ENCODE measurements around the gene ENKUR. TPM values are rescaled to one million over a fixed set of nuclear protein-coding genes. Genes with fewer than 3 reads are reported as not detected.
"Not testable (repeated sequence)": the region's sequence is repeated elsewhere in the genome, so short reads cannot be mapped to it uniquely, and the experiment has no call there.

Gene ENKUR
- total and polyA plus RNA-seq, 4 donors, result 0.08 to 0.15 (median 0.13) TPM

GRCh38 chr10:24969841-24970281, 46.1 kb downstream of the ENKUR start:
- no peaks in the 10 kb centered on the region for H3K27me3 ChIP-seq (ENCODE audit: control insufficient read depth in 4 of 4, insufficient read depth in 4 of 4, low read length in 3 of 4)
- no peaks in the 10 kb centered on the region for H3K4me1 ChIP-seq (ENCODE audit: control insufficient read depth in 4 of 4, insufficient read depth in 4 of 4, low read length in 3 of 4)
- TF ChIP-seq REST (IDR thresholded peaks at IDR 0.05), result no peak
- TF ChIP-seq GABPA (IDR thresholded peaks at IDR 0.05 in 1 of 2, conservative IDR thresholded peaks at IDR 0.05 in 1 of 2), result no peak
- no peak for TF ChIP-seq YY1 (IDR thresholded peaks at IDR 0.05)
- no peak for TF ChIP-seq ATF3 (IDR thresholded peaks at IDR 0.05)
- no peak for TF ChIP-seq HNF4A (conservative IDR thresholded peaks at IDR 0.05)
- no peak for TF ChIP-seq SP1 (IDR thresholded peaks at IDR 0.05)
- no peak for TF ChIP-seq RAD21 (IDR thresholded peaks at IDR 0.05)
- TF ChIP-seq, protein P1, sequence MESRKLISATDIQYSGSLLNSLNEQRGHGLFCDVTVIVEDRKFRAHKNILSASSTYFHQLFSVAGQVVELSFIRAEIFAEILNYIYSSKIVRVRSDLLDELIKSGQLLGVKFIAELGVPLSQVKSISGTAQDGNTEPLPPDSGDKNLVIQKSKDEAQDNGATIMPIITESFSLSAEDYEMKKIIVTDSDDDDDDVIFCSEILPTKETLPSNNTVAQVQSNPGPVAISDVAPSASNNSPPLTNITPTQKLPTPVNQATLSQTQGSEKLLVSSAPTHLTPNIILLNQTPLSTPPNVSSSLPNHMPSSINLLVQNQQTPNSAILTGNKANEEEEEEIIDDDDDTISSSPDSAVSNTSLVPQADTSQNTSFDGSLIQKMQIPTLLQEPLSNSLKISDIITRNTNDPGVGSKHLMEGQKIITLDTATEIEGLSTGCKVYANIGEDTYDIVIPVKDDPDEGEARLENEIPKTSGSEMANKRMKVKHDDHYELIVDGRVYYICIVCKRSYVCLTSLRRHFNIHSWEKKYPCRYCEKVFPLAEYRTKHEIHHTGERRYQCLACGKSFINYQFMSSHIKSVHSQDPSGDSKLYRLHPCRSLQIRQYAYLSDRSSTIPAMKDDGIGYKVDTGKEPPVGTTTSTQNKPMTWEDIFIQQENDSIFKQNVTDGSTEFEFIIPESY (IDR thresholded peaks at IDR 0.05), result no peak
- no peak for TF ChIP-seq JUND (IDR thresholded peaks at IDR 0.05)
- no peaks in the 10 kb centered on the region for H3K9me3 ChIP-seq (ENCODE audit: control insufficient read depth in 4 of 4, low read length in 3 of 4)
- no peak overlapping the region for H3K4me3 ChIP-seq (ENCODE audit: low read depth in 1 of 3, low read length in 3 of 3)
- 79% methylated on average over 2 of the region's 2 CpGs for WGBS
- no peak overlapping the region for H3K27ac ChIP-seq (ENCODE audit: low read depth in 1 of 2, low read length in 2 of 2)
- no peak for DNase-seq (ENCODE audit: low spot score)
- H3K36me3 ChIP-seq (ENCODE audit: control insufficient read depth in 4 of 4, insufficient read depth in 3 of 4, low read depth in 1 of 4, low read length in 3 of 4), result no peaks in the 10 kb centered on the region
- no peak overlapping the region for H3K9ac ChIP-seq (ENCODE audit: low read depth in 1 of 2, low read length in 2 of 2)

DNA sequence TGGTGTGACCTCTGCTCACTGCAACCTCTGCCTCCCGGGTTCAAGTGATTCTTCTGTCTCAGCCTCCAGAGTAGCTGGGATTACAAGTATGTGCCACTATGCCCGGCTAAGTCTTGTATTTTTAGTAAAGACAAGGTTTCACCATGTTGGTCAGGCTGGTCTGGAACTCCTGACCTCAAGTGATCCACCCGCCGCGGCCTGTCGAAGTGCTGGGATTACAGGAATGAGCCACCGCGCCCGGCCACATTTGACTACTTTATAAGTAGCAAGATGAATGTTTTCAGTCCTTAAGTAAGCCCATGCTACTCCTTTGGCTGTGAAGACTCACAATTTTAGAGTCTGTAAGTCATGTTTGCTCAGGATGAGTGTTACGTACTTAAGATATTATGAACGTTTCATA, 47.0 kb downstream of the ENKUR start:
- WGBS, result 93% methylated on average over 11 of the region's 11 CpGs
- not testable (repeated sequence) for DNase-seq (ENCODE audit: low spot score); H3K9me3 ChIP-seq (ENCODE audit: control insufficient read depth in 4 of 4, low read length in 3 of 4); H3K27me3 ChIP-seq (ENCODE audit: control insufficient read depth in 4 of 4, insufficient read depth in 4 of 4, low read length in 3 of 4); H3K4me1 ChIP-seq (ENCODE audit: control insufficient read depth in 4 of 4, insufficient read depth in 4 of 4, low read length in 3 of 4); H3K9ac ChIP-seq (ENCODE audit: low read depth in 1 of 2, low read length in 2 of 2); H3K36me3 ChIP-seq (ENCODE audit: control insufficient read depth in 4 of 4, insufficient read depth in 3 of 4, low read depth in 1 of 4, low read length in 3 of 4); H3K4me3 ChIP-seq (ENCODE audit: low read depth in 1 of 3, low read length in 3 of 3); H3K27ac ChIP-seq (ENCODE audit: low read depth in 1 of 2, low read length in 2 of 2)

DNA sequence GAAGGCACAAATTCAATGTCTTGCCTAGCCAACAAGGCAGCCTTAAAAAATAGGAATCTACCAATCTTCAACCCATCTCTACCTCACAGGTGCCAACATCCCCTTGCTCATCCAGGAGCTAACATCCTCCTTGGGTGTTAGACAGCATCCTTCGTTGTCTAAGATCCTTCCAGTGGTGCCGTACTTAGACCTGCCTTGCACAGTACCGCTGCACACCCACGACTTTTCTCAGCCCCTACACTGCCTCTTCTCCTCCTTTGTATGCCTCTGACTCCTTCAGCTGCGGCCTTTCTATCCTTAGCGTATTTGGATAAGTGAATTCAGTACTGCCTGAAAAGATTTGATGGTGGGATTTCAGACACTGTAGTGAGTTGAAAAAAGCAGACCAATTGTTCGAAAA, 47.6 kb downstream of the ENKUR start:
- Histone ChIP-seq H3K4me1 (ENCODE audit: control insufficient read depth in 4 of 4, insufficient read depth in 4 of 4, low read length in 3 of 4) (peaks cover 0 to 4% (median 1%) of the 10 kb centered on the region in 4 donors), H3K9me3 (ENCODE audit: control insufficient read depth in 4 of 4, low read length in 3 of 4) (no peaks in the 10 kb centered on the region), H3K4me3 (ENCODE audit: low read depth in 1 of 3, low read length in 3 of 3) (no peak overlapping the region), H3K36me3 (ENCODE audit: control insufficient read depth in 4 of 4, insufficient read depth in 3 of 4, low read depth in 1 of 4, low read length in 3 of 4) (no peaks in the 10 kb centered on the region), H3K27ac (ENCODE audit: low read depth in 1 of 2, low read length in 2 of 2) (no peak overlapping the region), H3K9ac (ENCODE audit: low read depth in 1 of 2, low read length in 2 of 2) (no peak overlapping the region), H3K27me3 (ENCODE audit: control insufficient read depth in 4 of 4, insufficient read depth in 4 of 4, low read length in 3 of 4) (no peaks in the 10 kb centered on the region)
- no peak for DNase-seq (ENCODE audit: low spot score)
- no peak for TF ChIP-seq MAX (IDR thresholded peaks at IDR 0.05)
- no peak for TF ChIP-seq CTCF (IDR thresholded peaks at IDR 0.05; ENCODE audit: low read depth, low read length, missing input control)
- TF ChIP-seq FOXA1 (IDR thresholded peaks at IDR 0.05), result no peak
- WGBS, result 93% methylated on average over 7 of the region's 7 CpGs

All from liver (tissue), 9 donors.